GM21529 (cell line): Measurements from ENCODE around the gene NTMT1.

ENCODE experiments used
- ATAC-seq: cut with Tn5 transposase; IDR thresholded peaks from one replicate; pipeline ENCODE4 v1.9.1; 2021; ENCODE audit not compliant: unreplicated experiment

NTMT1 gene

DNA sequence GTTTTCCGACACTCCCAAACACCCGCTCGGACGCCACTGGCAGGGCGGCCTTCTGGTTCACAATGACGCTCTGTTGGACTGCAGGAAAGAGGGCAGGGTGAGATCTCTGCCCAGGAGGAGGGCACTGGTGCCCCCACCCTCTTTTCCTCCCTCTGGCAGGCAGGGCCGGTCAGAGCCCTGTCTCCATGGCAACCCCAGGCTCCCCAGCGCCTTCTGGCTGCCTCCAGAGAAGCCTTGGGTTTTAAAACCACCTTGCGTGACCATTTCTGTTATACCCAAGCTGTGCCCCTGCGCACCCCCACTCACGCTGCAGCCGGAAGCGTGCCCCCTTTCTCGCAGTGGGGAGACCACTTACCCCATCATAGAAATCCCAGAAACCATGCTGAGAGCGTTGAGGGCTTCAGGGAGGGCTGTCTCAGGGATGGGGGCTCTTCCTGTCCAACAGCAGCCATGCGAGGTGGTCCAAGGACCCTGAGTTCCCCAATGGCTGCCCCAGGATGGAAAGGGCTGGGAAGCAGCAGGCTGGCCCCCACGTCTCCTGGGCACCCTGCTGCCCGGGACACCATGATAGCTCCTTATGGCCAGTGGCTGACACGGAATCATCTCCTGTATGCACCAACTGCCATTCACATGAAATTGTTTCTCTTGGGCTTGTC is 12.3 kb upstream of the NTMT1 start:
- no peak for ATAC-seq

DNA sequence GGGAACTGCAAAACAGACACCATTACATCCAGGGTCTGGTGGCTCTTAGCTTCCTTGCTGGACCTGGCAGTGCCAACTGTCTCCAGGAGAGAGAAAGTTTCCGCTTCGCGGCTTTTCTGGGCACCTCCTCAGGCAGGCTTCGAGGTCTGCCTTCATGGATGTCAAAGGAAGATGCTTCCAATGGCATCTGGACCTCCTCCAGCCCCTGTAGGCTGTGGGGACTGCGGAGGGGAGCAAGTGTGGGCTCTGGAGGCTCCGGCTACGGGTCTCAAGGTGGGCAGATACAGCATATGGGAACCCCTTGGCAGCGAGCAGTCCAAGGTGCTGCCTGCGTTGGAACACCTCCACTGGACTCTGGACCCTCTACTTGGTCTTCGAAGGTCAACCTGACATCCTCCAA is 11.0 kb upstream of the NTMT1 start:
- ATAC-seq: no peak

- ATAC-seq: no peak
Measured at GRCh38 chr9:129615407-129616285, 10.3 kb upstream of the NTMT1 start.

GRCh38 chr9:129617167-129617566 is 8.8 kb upstream of the NTMT1 start:
- no peak for ATAC-seq

DNA sequence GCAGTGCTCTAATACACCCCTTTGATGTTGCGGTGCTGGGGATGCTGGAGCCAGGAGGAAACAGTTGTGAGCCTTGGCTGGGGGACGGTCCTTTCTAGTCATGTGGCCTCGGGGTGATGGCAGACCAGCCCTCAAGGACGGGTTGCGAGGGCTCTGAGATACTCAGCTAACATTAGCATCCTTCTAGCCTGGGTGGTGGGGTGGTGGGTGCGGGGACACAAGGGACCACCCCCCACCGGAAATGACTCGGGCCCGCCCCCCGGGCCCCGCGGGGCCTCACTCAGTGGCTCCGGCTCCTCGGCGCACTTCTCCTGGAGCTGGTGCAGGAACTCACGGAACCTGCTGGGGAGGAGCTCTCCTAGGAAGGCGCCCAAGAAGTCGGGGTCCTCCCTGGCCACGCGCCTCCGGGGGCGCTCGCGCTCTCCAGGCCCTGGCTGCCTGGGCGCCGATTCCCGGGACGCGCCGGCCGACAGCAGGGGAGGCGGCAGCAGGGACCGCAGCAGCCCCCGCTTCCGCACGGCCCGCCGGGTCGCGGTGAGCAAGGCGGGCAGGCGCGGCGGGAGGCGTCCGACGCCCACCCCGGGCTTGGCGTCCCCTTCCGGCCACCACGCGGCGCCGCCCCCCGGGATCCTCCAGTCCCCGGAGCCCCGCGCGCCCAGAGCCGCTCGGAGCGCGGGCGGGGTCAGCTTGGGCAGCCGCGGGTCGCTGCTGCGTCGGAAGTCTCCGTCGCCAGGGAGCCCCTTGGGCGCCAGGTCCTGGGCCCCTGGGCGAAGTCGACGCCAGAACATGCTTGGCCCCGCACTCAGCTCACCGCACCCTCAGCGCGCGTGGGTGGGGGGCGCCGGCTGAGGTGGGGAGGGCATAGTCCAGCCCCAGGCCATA is 5.9 kb upstream of the NTMT1 start:
- ATAC-seq: no peak

DNA sequence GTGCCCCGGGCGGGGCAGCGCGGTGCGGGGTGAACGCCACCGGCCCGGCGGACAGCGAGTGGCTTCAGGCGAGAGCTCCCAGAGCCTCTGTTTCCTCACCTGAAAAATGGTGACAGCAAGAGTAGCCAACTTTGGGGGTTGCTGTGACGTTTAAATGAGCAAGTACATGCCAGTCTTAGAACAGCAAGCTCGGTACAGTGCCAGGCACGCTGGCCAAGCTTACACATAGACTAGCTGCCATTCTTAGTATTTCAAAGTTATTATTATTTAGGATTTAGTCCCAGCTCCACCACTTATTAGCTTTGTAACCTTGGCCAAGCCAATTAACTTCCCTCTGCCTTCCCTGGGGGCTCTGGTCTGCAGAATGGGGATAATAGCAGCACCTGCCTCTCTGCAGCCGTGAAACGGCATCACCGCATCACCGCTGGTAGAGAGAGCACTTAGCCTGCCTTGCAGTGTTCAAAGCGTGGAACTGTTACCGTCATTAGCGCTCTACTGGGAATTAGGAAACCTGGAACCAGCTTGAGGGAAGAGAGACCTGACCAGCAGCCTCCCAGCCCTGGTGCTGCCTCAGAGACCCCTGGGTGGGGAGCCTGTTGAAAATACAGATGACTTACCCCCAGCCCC is 5.2 kb upstream of the NTMT1 start, which contains the start of gene C9orf50:
TSS of gene C9orf50 (minus strand) at position 433 of the 627 bp plus-strand sequence. CDS start 527 bp downstream, outside the sequence.
- no peak for ATAC-seq

DNA sequence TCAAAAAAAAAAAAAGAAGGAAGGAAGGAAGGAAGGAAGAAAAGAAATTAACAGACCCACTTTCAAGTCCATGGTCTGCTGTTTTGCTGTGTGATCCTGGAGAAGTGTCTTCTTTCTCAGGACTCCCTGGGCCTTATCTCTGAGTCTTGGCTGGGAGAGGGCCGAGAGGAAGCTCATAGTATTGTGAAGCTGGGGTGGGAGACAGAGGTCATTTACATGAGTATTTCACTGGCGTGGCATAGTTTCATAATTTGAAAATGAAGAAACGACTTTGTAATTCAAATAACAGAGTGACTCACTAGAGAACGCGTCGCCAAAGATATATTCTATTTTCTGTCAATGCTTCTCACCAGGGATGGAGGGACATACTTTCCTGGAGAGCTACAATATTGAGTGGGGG is 2.6 kb upstream of the NTMT1 start:
- no peak for ATAC-seq

DNA sequence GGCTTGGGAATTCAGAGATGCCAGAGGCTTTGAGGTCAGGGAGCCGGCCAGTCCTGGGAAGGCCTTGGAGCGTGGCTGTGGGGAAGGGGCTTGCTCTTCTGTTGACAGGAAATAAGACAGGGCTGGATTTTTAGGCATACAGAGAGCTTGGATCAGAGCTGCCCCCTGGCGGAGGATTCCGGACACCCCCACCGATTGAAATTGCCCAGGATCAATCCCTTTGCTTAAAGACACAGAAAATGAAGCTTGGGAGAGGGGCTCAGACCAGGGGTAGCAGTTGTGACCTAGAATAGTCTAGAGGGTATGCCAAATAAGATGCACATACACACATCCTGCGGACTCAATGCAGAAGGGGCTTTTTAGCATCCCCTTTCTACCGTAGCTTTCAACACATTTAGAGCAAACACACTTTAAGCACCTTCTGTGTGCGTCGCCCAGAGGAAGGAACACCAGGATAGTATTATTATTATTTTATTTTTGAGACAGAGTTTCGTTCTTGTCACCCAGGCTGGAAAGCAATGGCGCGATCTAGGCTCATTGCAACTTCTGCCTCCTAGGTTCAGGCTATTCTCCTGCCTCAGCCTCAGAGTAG is 1.7 kb upstream of the NTMT1 start:
- no peak for ATAC-seq

GRCh38 chr9:129624947-129625346 is 1.0 kb upstream of the NTMT1 start:
- no peak for ATAC-seq

- peak; percentile 19 for ATAC-seq
Measured at GRCh38 chr9:129626625-129627284, 792 bp downstream of the NTMT1 start.

GRCh38 chr9:129627556-129628440 is 1.8 kb downstream of the NTMT1 start:
- ATAC-seq: no peak

DNA sequence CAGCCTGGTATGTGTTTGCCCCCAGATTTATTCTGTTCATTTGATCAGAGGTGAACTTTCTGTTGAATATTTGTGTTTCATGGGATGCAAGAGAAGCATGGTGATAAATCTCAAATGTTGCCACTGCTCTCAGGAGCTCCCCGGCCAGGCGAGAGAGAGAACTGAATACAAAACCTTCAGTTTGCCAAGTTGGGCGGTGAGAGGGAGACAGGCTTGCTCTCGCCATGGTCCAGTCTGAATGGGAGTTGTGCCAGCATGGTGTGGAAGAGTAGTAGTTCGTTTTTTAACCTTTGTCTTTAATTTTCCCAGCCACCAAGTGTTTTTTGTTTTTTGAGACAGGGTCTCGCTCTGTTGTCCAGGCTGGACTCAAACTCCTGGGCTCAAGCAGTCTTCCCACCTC is 2.7 kb downstream of the NTMT1 start:
- no peak for ATAC-seq

DNA sequence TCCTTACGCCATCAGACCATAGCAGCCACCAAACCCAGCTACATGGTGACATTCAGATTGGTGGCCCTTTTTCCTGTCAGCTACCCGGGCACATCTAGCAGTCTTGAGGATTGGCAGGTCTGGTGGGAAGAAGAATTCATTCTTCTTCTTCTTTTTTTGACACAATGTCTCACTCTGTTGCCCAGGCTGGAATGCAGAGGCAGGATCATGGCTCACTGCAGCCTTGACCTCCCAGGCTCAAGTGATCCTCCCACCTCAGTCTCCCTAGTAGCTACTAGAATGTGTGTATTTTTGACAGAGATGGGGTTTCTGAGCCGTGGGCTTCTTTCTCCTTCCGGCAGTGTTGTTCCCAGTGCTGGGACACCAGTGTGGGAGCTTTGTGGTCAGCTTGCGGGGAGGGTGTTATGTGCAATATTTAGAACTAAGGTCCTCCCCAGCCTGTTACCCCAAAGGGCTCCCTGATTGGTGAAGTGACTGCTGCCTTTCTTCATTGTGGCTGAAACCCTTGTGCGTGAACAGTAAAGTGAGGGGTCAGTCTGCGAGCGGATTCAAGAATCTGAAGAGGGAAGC is 3.4 kb downstream of the NTMT1 start:
- ATAC-seq: no peak

DNA sequence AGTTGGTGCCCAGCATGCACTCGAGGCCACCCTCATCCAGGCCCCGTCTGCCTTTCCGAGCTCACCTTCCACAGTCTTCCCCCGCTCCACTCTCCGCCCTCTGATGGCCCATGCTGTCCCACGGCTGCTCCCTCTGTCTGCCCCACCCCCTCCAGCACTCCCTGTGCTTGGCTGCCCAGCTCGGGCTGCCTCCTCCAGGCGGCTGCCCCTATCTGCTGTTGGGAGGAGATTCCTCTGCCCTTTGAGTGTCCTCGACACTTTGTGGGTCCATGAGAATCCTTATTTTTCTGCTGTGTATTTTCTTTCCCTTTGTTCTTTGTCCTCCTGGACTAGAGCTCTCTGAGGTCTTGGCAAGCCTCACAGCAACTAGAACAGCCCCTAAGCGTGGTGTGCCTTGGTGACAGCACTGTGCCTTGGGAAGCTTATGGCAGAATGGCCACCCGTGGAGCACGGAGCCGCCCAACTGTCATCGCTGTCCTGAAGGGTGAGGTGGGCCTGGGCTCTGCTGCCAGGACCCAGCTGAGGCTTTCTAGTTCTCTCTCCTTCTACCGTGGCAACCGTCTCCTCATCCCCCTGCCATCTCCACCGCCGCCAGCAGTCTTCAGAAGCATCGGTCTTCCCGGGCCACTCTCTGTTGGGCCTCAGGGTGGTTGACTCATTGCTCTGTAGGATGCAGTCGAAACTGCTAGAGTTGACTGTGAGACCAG is 5.2 kb downstream of the NTMT1 start:
- ATAC-seq: no peak

GRCh38 chr9:129631674-129632129 is 5.7 kb downstream of the NTMT1 start:
- no peak for ATAC-seq

- no peak for ATAC-seq
Measured at GRCh38 chr9:129632460-129632859, 6.5 kb downstream of the NTMT1 start.

DNA sequence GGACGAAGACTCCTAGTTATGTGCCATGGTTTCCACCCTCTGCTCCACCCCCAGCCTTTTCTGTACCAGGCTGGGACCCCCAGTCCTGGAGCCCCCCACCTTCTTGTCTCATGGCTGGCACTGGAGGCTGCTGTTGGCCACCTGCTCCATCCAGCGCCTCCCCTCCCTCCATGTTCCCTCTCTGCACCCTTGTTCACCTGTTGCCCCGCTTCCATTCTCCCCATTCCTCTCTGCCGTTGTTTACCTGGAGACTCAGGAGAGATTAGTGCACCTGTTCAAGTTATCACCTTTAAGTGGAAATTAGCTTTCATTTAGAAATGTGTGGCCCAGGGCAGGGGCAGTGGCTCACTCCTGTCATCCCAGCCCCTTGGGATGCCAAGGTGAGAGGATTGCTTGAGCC is 7.2 kb downstream of the NTMT1 start:
- ATAC-seq: no peak

GRCh38 chr9:129633848-129634247 is 7.9 kb downstream of the NTMT1 start:
- ATAC-seq: no peak
